Measurements from ENCODE around the gene CA10. TPM values are rescaled to one million over a fixed set of nuclear protein-coding genes. Genes with fewer than 3 reads are reported as not detected.

Gene CA10
- total and polyA plus RNA-seq, 9 of the 15 experiments (the other 6 are each of a cell fraction or from before 2014, with no cell fraction given): not detected

DNA sequence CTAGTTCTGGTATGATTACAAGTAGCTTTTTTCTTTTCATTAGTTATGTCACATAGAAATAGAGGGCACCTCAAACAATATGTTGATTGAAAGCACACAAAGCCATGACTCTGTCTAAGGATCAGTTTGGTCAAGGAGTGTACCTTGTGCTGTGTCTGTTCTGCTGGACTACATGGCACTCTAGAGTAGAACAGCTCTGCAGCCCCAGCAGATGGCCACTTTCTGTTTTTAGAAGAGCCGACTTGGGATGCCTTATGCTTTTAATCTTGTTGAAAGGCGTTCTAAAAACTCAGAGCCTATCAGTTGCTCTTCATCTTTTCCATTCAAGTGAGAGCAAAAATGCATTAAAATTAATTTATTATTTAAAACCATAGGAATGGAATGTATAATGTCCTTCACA, 49.3 kb upstream of the CA10 start:
- H4K20me1 ChIP-seq (replicated peaks; ENCODE audit: control insufficient read depth, insufficient read depth, low read length): no peaks in the 10 kb centered on the region
- ChIA-PET CTCF (ENCODE audit: low intra/inter-chr PET ratio) (no interaction called here), POLR2A (no interaction called here)
- H3K4me1 ChIP-seq (replicated peaks in 1 of 2; ENCODE audit: control insufficient read depth in 2 of 2, insufficient read depth in 2 of 2, low read length in 2 of 2): no peaks in the 10 kb centered on the region
- no peak overlapping the region for H3K4me3 ChIP-seq
- ATAC-seq (no peak), FAIRE-seq (no peak), DNase-seq (ENCODE audit: extremely low read depth in 1 of 4, low spot score in 3 of 4) (no peak)
- H3K9me1 ChIP-seq (ENCODE audit: control insufficient read depth, insufficient read depth, low read length): no peaks in the 10 kb centered on the region
- no peak overlapping the region for H3K4me2 ChIP-seq (ENCODE audit: insufficient read depth, low read length)
- H3K27me3 ChIP-seq (ENCODE audit: control insufficient read depth in 2 of 2, insufficient read depth in 2 of 2, low read length in 2 of 2): no peaks in the 10 kb centered on the region
- 0 out of 2 replicates have a peak, but pooled peaks cover 2% of the 10 kb centered on the region for H3K9me3 ChIP-seq (replicated peaks; ENCODE audit: control insufficient read depth, insufficient read depth, low read depth, low read length)
- no TSS peak for BruUV-seq (replicated peaks)
- H3K27ac ChIP-seq (ENCODE audit: extremely low read depth, low read depth, low read length): no peak overlapping the region
- intact Hi-C loops (cut with micrococcal nuclease): no loop called here
- TF ChIP-seq ARID1B (IDR thresholded peaks at IDR 0.05) (no peak), SRSF3 (IDR thresholded peaks at IDR 0.05; ENCODE audit: insufficient read depth, low read length) (no peak), ZNF23 (CRISPR knock-in tag; IDR thresholded peaks at IDR 0.05) (no peak), BCL6 (CRISPR knock-in tag; IDR thresholded peaks at IDR 0.05) (no peak), MTA3 (IDR thresholded peaks at IDR 0.05; ENCODE audit: borderline replicate concordance) (no peak), ZNF121 (CRISPR knock-in tag; conservative IDR thresholded peaks at IDR 0.05) (no peak), NCOR1 (IDR thresholded peaks at IDR 0.05) (no peak), NUFIP1 (IDR thresholded peaks at IDR 0.05; ENCODE audit: partially characterized antibody) (no peak), RBM22 (IDR thresholded peaks at IDR 0.05; ENCODE audit: low read depth, low read length, poor library complexity, severe bottlenecking) (no peak), HCFC1 (IDR thresholded peaks at IDR 0.05; ENCODE audit: low read depth, low read length) (no peak), TEAD4 (IDR thresholded peaks at IDR 0.05; ENCODE audit: low read length) (no peak), TEAD4 (CRISPR knock-in tag; IDR thresholded peaks at IDR 0.05; ENCODE audit: borderline replicate concordance) (no peak), POLR2G (IDR thresholded peaks at IDR 0.05; ENCODE audit: low read depth, low read length) (no peak), KLF16 (IDR thresholded peaks at IDR 0.05) (no peak), ZNF717 (CRISPR knock-in tag; IDR thresholded peaks at IDR 0.05) (no peak), TFAM (CRISPR knock-in tag; conservative IDR thresholded peaks at IDR 0.05) (no peak)
- TF ChIP-seq, protein P1, sequence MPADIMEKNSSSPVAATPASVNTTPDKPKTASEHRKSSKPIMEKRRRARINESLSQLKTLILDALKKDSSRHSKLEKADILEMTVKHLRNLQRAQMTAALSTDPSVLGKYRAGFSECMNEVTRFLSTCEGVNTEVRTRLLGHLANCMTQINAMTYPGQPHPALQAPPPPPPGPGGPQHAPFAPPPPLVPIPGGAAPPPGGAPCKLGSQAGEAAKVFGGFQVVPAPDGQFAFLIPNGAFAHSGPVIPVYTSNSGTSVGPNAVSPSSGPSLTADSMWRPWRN (IDR thresholded peaks at IDR 0.05; ENCODE audit: low read depth): no peak
- TF ChIP-seq, protein P2, sequence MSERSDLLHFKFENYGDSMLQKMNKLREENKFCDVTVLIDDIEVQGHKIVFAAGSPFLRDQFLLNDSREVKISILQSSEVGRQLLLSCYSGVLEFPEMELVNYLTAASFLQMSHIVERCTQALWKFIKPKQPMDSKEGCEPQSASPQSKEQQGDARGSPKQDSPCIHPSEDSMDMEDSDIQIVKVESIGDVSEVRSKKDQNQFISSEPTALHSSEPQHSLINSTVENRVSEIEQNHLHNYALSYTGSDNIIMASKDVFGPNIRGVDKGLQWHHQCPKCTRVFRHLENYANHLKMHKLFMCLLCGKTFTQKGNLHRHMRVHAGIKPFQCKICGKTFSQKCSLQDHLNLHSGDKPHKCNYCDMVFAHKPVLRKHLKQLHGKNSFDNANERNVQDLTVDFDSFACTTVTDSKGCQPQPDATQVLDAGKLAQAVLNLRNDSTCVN (CRISPR knock-in tag; IDR thresholded peaks at IDR 0.05): no peak
- TF ChIP-seq, protein P3, sequence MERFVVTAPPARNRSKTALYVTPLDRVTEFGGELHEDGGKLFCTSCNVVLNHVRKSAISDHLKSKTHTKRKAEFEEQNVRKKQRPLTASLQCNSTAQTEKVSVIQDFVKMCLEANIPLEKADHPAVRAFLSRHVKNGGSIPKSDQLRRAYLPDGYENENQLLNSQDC (CRISPR knock-in tag; IDR thresholded peaks at IDR 0.05): no peak
- no peaks in the 10 kb centered on the region for H3K79me2 ChIP-seq (ENCODE audit: control insufficient read depth, insufficient read depth, low read length)
- WGBS (ENCODE audit: insufficient coverage, low coverage, missing lambda C conversion rate): 0% methylated on average over 2 of the region's 2 CpGs
- no peak overlapping the region for H2AFZ ChIP-seq (ENCODE audit: low read depth, low read length)
- in situ Hi-C loops (cut with MboI): no loop called here
- no peak overlapping the region for H3K9ac ChIP-seq (ENCODE audit: insufficient read depth in 1 of 2, low read depth in 2 of 2, low read length in 2 of 2)
- no peaks in the 10 kb centered on the region for H3K36me3 ChIP-seq (ENCODE audit: control insufficient read depth, insufficient read depth, low read length)

Measured in K562 (cell line).